ENCODE measurements around the gene DNMT3A. TPM values are rescaled to one million over a fixed set of nuclear protein-coding genes. Genes with fewer than 3 reads are reported as not detected.
A peak's percentile ranks its signal among the peaks of the same experiment; 100 is the strongest.

DNMT3A gene
- total and polyA plus RNA-seq, 2 donors from 2014 or later: 6.5 to 31.4 TPM

DNA sequence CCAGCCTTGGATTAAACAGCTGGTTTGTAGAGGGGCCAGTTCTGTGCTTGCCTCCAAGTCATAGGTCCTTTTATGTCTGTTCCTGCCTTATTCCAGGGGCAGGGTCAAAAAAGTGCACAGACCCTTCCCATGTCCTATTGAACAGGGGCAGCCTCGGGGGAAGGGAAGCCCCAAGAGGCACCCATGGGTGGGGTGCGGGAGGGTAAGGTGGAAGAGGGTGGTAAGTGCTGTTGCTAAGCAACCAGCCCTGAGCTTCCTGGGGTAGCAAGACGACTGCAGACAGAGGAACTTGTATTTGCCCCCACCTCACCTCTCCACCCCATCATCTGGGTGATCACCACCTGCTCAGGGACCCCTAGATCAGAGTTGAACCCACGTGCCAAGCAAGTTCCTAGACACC lies 7.7 kb downstream of the DNMT3A start:
- intact Hi-C loops (cut with DNase I): no loop called here
- no peak overlapping the region for H3K9ac ChIP-seq (ENCODE audit: low read length in 3 of 3)

DNA sequence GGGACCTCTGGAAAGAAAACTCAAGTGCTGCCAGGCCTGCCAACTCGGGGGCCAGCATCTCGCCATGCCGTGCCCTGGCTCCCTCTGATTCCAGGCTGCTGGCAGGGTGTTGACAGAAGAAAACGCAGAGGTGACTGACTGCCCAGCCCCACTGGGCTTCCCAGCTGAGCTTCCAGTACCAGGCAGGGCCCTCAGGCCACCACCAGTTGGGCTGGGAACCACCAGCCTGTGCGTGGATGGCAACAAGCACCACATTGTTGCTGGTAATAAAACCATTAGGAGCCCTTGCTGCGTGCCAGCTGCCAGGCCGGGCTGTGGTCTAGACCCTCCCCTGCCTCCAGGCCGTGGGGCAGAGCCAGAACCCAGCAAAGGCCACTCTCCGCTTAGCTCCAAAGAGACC lies 9.2 kb downstream of the DNMT3A start:
- Histone ChIP-seq H3K27me3 (ENCODE audit: control insufficient read depth, insufficient read depth, low read length) (no peaks in the 10 kb centered on the region), H3K9ac (ENCODE audit: low read length in 3 of 3) (no peak overlapping the region), H3K9me3 (ENCODE audit: control insufficient read depth in 2 of 3, insufficient read depth in 1 of 3, low read length in 3 of 3) (no peaks in the 10 kb centered on the region), H3K36me3 (ENCODE audit: control insufficient read depth in 2 of 3, insufficient read depth in 3 of 3, low read length in 3 of 3) (no peaks in the 10 kb centered on the region), H3K4me1 (ENCODE audit: control insufficient read depth in 2 of 3, insufficient read depth in 2 of 3, low read depth in 1 of 3, low read length in 3 of 3) (peaks cover 0 to 23% (median 3%) of the 10 kb centered on the region in 3 donors), H3K27ac (ENCODE audit: low read depth in 2 of 2, low read length in 2 of 2) (no peak overlapping the region), H3K4me3 (ENCODE audit: low read length in 3 of 3) (no peak overlapping the region)
- DNase-seq: no peak
- TF ChIP-seq, protein P1, sequence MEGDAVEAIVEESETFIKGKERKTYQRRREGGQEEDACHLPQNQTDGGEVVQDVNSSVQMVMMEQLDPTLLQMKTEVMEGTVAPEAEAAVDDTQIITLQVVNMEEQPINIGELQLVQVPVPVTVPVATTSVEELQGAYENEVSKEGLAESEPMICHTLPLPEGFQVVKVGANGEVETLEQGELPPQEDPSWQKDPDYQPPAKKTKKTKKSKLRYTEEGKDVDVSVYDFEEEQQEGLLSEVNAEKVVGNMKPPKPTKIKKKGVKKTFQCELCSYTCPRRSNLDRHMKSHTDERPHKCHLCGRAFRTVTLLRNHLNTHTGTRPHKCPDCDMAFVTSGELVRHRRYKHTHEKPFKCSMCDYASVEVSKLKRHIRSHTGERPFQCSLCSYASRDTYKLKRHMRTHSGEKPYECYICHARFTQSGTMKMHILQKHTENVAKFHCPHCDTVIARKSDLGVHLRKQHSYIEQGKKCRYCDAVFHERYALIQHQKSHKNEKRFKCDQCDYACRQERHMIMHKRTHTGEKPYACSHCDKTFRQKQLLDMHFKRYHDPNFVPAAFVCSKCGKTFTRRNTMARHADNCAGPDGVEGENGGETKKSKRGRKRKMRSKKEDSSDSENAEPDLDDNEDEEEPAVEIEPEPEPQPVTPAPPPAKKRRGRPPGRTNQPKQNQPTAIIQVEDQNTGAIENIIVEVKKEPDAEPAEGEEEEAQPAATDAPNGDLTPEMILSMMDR (IDR thresholded peaks at IDR 0.05; ENCODE audit: borderline replicate concordance, extremely low read depth, insufficient read depth): no peak
- intact Hi-C loops (cut with DNase I): no loop called here
- no peak for FAIRE-seq

More for the DNA sequence above, 7.7 kb downstream of the DNMT3A start:
- Histone ChIP-seq H3K9me3 (ENCODE audit: control insufficient read depth in 2 of 3, insufficient read depth in 1 of 3, low read length in 3 of 3) (no peaks in the 10 kb centered on the region), H3K27ac (ENCODE audit: low read depth in 2 of 2, low read length in 2 of 2) (no peak overlapping the region), H3K4me1 (ENCODE audit: control insufficient read depth in 2 of 3, insufficient read depth in 2 of 3, low read depth in 1 of 3, low read length in 3 of 3) (peaks cover 0 to 27% (median 3%) of the 10 kb centered on the region in 3 donors), H3K27me3 (ENCODE audit: control insufficient read depth, insufficient read depth, low read length) (no peaks in the 10 kb centered on the region), H3K36me3 (ENCODE audit: control insufficient read depth in 2 of 3, insufficient read depth in 3 of 3, low read length in 3 of 3) (no peaks in the 10 kb centered on the region), H3K4me3 (ENCODE audit: low read length in 3 of 3) (no peak overlapping the region)
- no peak for FAIRE-seq
- DNase-seq: peak in 1 of 5 donors; percentile 41
- TF ChIP-seq, protein P1 (IDR thresholded peaks at IDR 0.05; ENCODE audit: borderline replicate concordance, extremely low read depth, insufficient read depth): no peak

DNA sequence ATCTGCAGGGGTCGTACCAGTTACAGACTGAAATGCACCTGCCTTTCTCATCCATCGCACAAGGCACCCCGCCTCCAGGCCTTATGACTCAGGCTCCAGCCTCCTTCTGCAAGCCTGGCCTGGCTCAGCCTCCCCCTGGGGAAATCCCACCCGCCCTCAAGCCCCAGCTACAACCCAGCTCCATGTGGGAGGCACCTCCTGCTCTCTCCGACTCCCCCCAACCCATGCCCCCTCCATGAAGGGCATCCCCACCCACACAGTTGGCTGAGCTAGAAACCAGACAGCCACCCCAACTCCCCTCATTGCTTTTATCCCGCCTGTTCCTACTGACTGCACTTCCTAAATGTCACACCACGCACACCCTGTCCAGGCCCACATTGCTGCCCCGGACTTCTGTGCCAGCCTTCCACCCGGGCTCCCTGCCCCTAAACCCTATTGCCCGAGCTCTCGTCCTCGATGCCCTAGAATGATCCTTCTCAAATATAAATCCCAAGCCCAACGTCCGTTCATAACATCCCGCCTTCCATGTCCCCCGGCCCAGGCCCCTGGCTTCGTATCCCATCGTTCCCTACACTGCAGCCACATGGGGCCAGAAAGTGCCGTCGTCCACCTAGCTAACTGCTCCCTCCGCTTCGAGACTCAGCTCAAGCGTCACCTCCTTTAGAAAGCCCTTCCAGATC lies 9.9 kb downstream of the DNMT3A start:
- no peak overlapping the region for H3K27ac ChIP-seq (ENCODE audit: low read depth in 2 of 2, low read length in 2 of 2)
- DNase-seq (no peak), FAIRE-seq (no peak)
- TF ChIP-seq, protein P1 (IDR thresholded peaks at IDR 0.05; ENCODE audit: borderline replicate concordance, extremely low read depth, insufficient read depth): no peak
- H3K27me3 ChIP-seq (ENCODE audit: control insufficient read depth, insufficient read depth, low read length): no peaks in the 10 kb centered on the region
- H3K4me1 ChIP-seq (ENCODE audit: control insufficient read depth in 2 of 3, insufficient read depth in 2 of 3, low read depth in 1 of 3, low read length in 3 of 3): peaks cover 0 to 18% (median 3%) of the 10 kb centered on the region in 3 donors
- no peak overlapping the region for H3K9ac ChIP-seq (ENCODE audit: low read length in 3 of 3)
- peaks cover 0 to 5% (median 0%) of the 10 kb centered on the region in 3 donors for H3K36me3 ChIP-seq (ENCODE audit: control insufficient read depth in 2 of 3, insufficient read depth in 3 of 3, low read length in 3 of 3)
- H3K9me3 ChIP-seq (ENCODE audit: control insufficient read depth in 2 of 3, insufficient read depth in 1 of 3, low read length in 3 of 3): peaks cover 0 to 1% (median 0%) of the 10 kb centered on the region in 3 donors
- no peak overlapping the region for H3K4me3 ChIP-seq (ENCODE audit: low read length in 3 of 3)
- intact Hi-C loops (cut with DNase I): no loop called here
